SK-N-SH treated with all-trans-retinoic acid at 6 μM for 48 hours (cell line): ENCODE data around the gene OR10A6.

Experiments
- ATAC-seq: fragments of 200-7000 bp; cut with Tn5 transposase; 3 replicates; pipeline ENCODE4 v1.9.1; 2020; ENCODE audit warnings: mild to moderate bottlenecking, moderate library complexity
- ARNTL ChIP-seq: fragments of 450-650 bp; formaldehyde crosslinking; IDR thresholded peaks from 2 replicates; pipeline ENCODE4 v1.5.0; 2020; ENCODE audit warnings: low read depth, mild to moderate bottlenecking, moderate library complexity, borderline replicate concordance
- BACH2 ChIP-seq: fragments of 250-450 bp; sonication (Bioruptor Pico); IDR thresholded peaks from 2 replicates; pipeline ENCODE4 v1.9.0; 2021; ENCODE audit warnings: mild to moderate bottlenecking, borderline replicate concordance
- ESRRG ChIP-seq: fragments of 250-450 bp; sonication (Bioruptor Pico); IDR thresholded peaks from 2 replicates; pipeline ENCODE4 v1.6.1; 2021; ENCODE audit warnings: mild to moderate bottlenecking
- GLIS3 ChIP-seq: fragments of 250-450 bp; sonication (Bioruptor Pico); IDR thresholded peaks from 2 replicates; pipeline ENCODE4 v1.5.0; 2020; ENCODE audit warnings: mild to moderate bottlenecking, moderate library complexity
- ISL1 ChIP-seq: fragments of 250-450 bp; sonication (Bioruptor Pico); IDR thresholded peaks from 2 replicates; pipeline ENCODE4 v2.1.2; 2022; ENCODE audit warnings: mild to moderate bottlenecking, moderate library complexity
- OSR1 ChIP-seq: fragments of 250-450 bp; sonication (Bioruptor Pico); IDR thresholded peaks from 2 replicates; pipeline ENCODE4 v1.8.0; 2022; ENCODE audit warnings: moderate library complexity, mild to moderate bottlenecking, inconsistent platforms
- PPARA ChIP-seq: fragments of 250-450 bp; sonication (Bioruptor Pico); IDR thresholded peaks from 2 replicates; pipeline ENCODE4 v1.5.0; 2020; ENCODE audit warnings: mild to moderate bottlenecking, borderline replicate concordance
- RARB ChIP-seq: fragments of 250-450 bp; sonication (Bioruptor Pico); IDR thresholded peaks from 2 replicates; pipeline ENCODE4 v1.8.0; 2021; ENCODE audit warnings: mild to moderate bottlenecking, moderate library complexity
- SNAI2 ChIP-seq: fragments of 250-450 bp; sonication (Bioruptor Pico); IDR thresholded peaks from 2 replicates; pipeline ENCODE4 v1.5.0; 2020; ENCODE audit warnings: mild to moderate bottlenecking, moderate library complexity
- TCF4 ChIP-seq: fragments of 250-450 bp; sonication (Bioruptor Pico); IDR thresholded peaks from 2 replicates; pipeline ENCODE4 v1.8.0; 2021; ENCODE audit warnings: mild to moderate bottlenecking, moderate library complexity, borderline replicate concordance
- TOX ChIP-seq: fragments of 250-450 bp; sonication (Bioruptor Pico); IDR thresholded peaks from 2 replicates; pipeline ENCODE4 v1.8.0; 2021; ENCODE audit warnings: mild to moderate bottlenecking, moderate library complexity, borderline replicate concordance
- ZC3H10 ChIP-seq: fragments of 250-450 bp; sonication (Bioruptor Pico); IDR thresholded peaks from 2 replicates; pipeline ENCODE4 v1.5.1; 2021; ENCODE audit warnings: mild to moderate bottlenecking, moderate library complexity
- ZFP3 ChIP-seq: fragments of 250-450 bp; sonication (Bioruptor Pico); IDR thresholded peaks from 2 replicates; pipeline ENCODE4 v1.5.0; 2020; ENCODE audit warnings: mild to moderate bottlenecking, moderate library complexity
- ZFP30 ChIP-seq: fragments of 450-650 bp; formaldehyde crosslinking; IDR thresholded peaks from 2 replicates; pipeline ENCODE4 v1.5.0; 2022; ENCODE audit warnings: mild to moderate bottlenecking, moderate library complexity
- ZNF565 ChIP-seq: fragments of 450-650 bp; formaldehyde crosslinking; conservative IDR thresholded peaks from 2 replicates; pipeline ENCODE4 v1.5.0; 2020; ENCODE audit warnings: low read depth, mild to moderate bottlenecking, moderate library complexity
- ZNF8 ChIP-seq: fragments of 450-650 bp; formaldehyde crosslinking; IDR thresholded peaks from 2 replicates; pipeline ENCODE4 v1.5.0; 2020; ENCODE audit warnings: mild to moderate bottlenecking, moderate library complexity
- TF ChIP-seq, protein P1 (sequence below): fragments of 250-450 bp; sonication (Bioruptor Pico); IDR thresholded peaks from 2 replicates; pipeline ENCODE4 v1.5.1; 2020; ENCODE audit warnings: low read depth, mild to moderate bottlenecking, moderate library complexity
- TF ChIP-seq, protein P2 (sequence below): fragments of 250-450 bp; sonication (Bioruptor Pico); IDR thresholded peaks from 2 replicates; pipeline ENCODE4 v1.8.0; 2021; ENCODE audit warnings: low read depth, mild to moderate bottlenecking, moderate library complexity, borderline replicate concordance
- TF ChIP-seq, protein P3 (sequence below): fragments of 250-450 bp; sonication (Bioruptor Pico); IDR thresholded peaks from 2 replicates; pipeline ENCODE4 v1.5.1; 2021; ENCODE audit warnings: mild to moderate bottlenecking, moderate library complexity

OR10A6 gene

DNA sequence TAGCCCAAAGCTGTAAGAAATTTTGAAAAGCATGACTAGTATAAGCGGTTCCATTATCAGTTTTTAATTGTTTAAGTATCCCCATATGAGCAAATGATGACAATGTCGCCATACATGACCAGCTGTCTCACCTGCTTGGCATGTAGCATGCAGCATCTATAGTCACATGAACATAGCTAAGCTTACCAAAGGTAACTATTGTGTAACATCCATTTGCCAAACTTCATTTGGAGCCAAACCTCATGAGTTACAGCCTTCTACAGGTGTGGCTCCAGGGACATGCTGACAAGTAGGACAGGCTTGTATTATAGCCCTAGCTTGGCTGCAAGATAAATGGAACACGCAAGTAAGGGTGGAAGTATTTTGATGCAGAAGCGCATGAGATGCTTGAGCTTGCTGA is 30.4 kb downstream of the OR10A6 start:
- no peak for ATAC-seq

DNA sequence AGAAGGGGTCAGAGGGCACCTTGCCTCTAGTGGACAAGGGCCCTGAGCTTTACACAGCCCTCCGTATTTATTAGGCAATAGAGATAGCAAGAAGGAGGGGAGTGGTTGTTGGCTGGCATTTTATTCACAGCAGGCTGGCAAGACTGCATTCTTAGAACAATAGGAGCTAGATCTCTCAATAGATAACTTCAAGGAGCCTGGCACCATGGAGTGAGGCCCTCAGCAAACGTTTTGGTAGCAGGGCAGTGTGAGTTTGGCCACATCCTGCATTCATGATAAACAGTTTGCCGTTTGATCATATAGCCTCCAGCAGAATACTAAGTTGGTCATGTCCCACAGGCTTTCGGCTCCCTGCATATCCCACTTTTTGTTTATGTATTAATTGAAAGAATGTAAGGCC is 31.6 kb downstream of the OR10A6 start:
- TF ChIP-seq SNAI2 = no peak
- TF ChIP-seq ZFP3 (CRISPR knock-in tag) = no peak
- no peak for TF ChIP-seq ZC3H10 (CRISPR knock-in tag)
- TF ChIP-seq ZNF8 (CRISPR knock-in tag) = no peak
- ATAC-seq = no peak

More for the DNA sequence above, 30.4 kb downstream of the OR10A6 start:
- TF ChIP-seq, protein P1, sequence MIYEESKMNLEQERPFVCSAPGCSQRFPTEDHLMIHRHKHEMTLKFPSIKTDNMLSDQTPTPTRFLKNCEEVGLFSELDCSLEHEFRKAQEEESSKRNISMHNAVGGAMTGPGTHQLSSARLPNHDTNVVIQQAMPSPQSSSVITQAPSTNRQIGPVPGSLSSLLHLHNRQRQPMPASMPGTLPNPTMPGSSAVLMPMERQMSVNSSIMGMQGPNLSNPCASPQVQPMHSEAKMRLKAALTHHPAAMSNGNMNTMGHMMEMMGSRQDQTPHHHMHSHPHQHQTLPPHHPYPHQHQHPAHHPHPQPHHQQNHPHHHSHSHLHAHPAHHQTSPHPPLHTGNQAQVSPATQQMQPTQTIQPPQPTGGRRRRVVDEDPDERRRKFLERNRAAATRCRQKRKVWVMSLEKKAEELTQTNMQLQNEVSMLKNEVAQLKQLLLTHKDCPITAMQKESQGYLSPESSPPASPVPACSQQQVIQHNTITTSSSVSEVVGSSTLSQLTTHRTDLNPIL (CRISPR knock-in tag) = no peak
- TF ChIP-seq OSR1 (CRISPR knock-in tag) (no peak), ZFP30 (CRISPR knock-in tag) (no peak), ZNF565 (no peak), TCF4 (CRISPR knock-in tag) (no peak), ESRRG (CRISPR knock-in tag) (no peak), ZFP3 (CRISPR knock-in tag) (no peak), ISL1 (CRISPR knock-in tag) (no peak), PPARA (CRISPR knock-in tag) (no peak), BACH2 (no peak), ARNTL (CRISPR knock-in tag) (no peak)
- TF ChIP-seq, protein P2, sequence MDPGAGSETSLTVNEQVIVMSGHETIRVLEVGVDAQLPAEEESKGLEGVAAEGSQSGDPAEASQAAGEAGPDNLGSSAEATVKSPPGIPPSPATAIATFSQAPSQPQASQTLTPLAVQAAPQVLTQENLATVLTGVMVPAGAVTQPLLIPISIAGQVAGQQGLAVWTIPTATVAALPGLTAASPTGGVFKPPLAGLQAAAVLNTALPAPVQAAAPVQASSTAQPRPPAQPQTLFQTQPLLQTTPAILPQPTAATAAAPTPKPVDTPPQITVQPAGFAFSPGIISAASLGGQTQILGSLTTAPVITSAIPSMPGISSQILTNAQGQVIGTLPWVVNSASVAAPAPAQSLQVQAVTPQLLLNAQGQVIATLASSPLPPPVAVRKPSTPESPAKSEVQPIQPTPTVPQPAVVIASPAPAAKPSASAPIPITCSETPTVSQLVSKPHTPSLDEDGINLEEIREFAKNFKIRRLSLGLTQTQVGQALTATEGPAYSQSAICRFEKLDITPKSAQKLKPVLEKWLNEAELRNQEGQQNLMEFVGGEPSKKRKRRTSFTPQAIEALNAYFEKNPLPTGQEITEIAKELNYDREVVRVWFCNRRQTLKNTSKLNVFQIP (CRISPR knock-in tag) = no peak
- TF ChIP-seq, all 23 proteins: peak for 0

DNA sequence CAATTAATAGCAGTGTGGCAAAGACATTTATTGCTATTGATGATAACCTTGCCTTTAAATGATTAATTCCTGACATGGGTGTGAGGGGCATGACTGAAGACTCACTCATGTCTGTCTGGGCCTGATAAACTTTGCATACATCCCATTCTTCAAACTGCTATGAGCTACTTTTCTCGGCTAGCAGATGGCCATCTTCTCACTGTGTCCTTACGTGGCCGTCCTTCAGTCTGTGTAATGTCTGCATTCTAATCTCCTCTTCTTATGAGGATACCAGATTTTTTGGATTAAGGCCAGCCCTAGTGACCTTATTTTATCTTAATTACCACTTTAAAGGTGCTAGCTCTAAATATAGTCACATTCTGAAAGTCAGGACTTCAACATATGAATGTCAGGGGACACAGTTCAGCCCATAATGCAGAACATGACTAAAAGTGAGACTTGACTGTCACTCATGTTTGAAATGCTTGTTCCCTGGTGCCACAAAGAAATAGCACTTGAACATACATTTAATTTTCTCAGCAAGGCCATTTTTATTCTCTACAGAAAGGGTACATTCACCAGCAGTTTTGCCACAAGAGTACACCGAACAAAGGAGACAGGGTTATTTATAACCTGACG is 32.3 kb downstream of the OR10A6 start:
- no peak for ATAC-seq
- no peak for TF ChIP-seq GLIS3 (CRISPR knock-in tag)

DNA sequence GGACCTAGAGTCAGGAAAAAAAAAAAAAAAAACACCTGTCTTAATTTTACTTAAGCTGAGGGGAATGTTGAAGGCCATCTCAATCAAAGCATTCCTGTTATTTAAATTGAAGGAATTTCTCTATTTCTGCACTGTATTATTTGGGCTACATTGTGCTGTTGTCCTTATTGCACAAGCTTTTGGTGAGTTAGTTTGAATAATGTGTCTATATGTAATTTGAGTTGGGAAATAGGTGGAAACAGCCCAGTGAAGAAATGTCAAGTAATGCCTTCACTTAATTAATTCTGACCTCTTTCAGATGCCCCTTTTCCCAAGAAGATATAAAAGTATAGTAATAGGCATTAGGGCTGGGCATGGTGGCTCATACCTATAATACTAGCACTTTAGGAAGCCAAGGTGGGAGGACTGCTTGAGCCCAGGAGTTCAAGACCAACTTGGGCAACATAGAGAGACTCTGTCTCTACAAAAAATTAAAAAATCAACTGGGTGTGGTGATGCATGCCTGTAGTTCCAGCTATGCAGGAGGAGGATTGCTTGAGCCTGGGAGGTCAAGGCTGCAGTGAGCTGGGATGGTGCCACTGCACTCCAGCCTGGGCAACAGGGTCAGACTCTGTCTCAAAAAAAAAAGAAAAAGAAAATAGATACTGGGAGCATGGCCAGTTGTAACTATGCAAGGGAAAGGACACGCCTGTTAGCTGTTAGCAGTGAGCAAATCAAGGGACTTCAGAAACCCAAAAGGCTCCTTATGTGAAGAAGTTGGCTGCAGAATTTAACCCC is 34.9 kb downstream of the OR10A6 start:
- TF ChIP-seq GLIS3 (CRISPR knock-in tag) = no peak
- ATAC-seq = no peak

DNA sequence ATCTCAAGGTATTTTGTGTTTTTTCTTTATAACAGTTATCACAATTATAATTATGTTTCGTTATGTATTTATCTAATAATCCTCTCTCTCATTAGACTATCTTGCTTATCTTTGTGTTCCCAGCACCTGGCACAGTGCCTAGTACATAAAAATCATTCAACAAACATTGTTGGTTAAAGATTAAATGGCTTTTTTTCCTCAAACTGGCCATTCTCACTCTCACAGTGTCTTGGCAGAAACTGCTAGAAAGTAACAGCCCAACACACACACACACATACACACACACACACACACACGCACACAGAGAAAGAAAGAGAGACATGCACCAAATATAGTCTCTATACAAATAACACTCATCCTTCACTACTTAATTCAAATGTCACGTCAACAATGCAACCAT is 36.8 kb downstream of the OR10A6 start:
- no peak for TF ChIP-seq OSR1 (CRISPR knock-in tag)
- TF ChIP-seq ZNF8 (CRISPR knock-in tag) = no peak
- no peak for TF ChIP-seq ESRRG (CRISPR knock-in tag)
- no peak for TF ChIP-seq ZFP3 (CRISPR knock-in tag)
- TF ChIP-seq, protein P3, sequence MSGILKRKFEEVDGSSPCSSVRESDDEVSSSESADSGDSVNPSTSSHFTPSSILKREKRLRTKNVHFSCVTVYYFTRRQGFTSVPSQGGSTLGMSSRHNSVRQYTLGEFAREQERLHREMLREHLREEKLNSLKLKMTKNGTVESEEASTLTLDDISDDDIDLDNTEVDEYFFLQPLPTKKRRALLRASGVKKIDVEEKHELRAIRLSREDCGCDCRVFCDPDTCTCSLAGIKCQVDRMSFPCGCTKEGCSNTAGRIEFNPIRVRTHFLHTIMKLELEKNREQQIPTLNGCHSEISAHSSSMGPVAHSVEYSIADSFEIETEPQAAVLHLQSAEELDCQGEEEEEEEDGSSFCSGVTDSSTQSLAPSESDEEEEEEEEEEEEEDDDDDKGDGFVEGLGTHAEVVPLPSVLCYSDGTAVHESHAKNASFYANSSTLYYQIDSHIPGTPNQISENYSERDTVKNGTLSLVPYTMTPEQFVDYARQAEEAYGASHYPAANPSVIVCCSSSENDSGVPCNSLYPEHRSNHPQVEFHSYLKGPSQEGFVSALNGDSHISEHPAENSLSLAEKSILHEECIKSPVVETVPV (CRISPR knock-in tag) = no peak
- no peak for TF ChIP-seq SNAI2
- no peak for ATAC-seq

DNA sequence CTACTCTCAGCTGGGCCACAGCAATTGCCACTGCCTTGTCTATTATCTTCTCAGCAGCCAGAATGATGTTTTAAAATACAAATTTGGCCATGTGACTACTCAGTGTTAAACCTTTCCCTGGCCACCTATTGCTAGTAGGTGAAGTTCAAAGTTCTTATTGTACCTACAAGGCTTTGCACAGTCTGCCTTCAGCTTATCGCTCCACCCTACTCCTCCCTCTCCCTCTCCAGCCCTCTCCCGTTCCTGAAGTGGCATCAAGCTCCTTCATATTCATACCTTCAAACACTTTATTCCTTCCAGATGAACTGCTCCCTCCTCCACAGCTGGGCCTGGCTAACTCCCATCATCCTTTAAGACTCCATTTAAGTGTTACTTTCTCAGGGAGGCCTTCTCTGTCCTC is 37.3 kb downstream of the OR10A6 start:
- ATAC-seq = no peak
- TF ChIP-seq TOX (CRISPR knock-in tag) = no peak
- no peak for TF ChIP-seq OSR1 (CRISPR knock-in tag)
- TF ChIP-seq TCF4 (CRISPR knock-in tag) = no peak
- TF ChIP-seq ZNF565 = no peak
- TF ChIP-seq GLIS3 (CRISPR knock-in tag) = no peak
- no peak for TF ChIP-seq RARB (CRISPR knock-in tag)
- TF ChIP-seq ARNTL (CRISPR knock-in tag) = no peak
- no peak for TF ChIP-seq SNAI2
